Glutamatergic neuron (in vitro differentiated cells): ENCODE results near the gene SLC4A7. TPM values are rescaled to one million over a fixed set of nuclear protein-coding genes. Genes with fewer than 3 reads are reported as not detected.
"Not testable (repeated sequence)": the region's sequence is repeated elsewhere in the genome, so short reads cannot be mapped to it uniquely, and the experiment has no call there.

ENCODE experiments used
- DNase-seq: peaks from one replicate; pipeline ENCODE4 v3.0.0; 2022
- H3K27ac Mint-ChIP-seq: one replicate; pipeline ENCODE4 v1.8.0; 2020; ENCODE audit warnings: mild to moderate bottlenecking, mixed read lengths, inconsistent platforms; ENCODE audit not compliant: unreplicated experiment
- H3K27me3 Mint-ChIP-seq: one replicate; pipeline ENCODE4 v1.8.0; 2020; ENCODE audit warnings: mild to moderate bottlenecking, moderate library complexity, mixed read lengths, inconsistent platforms; ENCODE audit not compliant: unreplicated experiment
- H3K36me3 Mint-ChIP-seq: one replicate; pipeline ENCODE4 v1.8.0; 2020; ENCODE audit warnings: mild to moderate bottlenecking, mixed read lengths, inconsistent platforms; ENCODE audit not compliant: unreplicated experiment
- H3K4me1 Mint-ChIP-seq: one replicate; pipeline ENCODE4 v1.8.0; 2020; ENCODE audit warnings: mild to moderate bottlenecking, low read depth, mixed read lengths, inconsistent platforms; ENCODE audit not compliant: unreplicated experiment
- H3K4me3 Mint-ChIP-seq: one replicate; pipeline ENCODE4 v1.8.0; 2020; ENCODE audit warnings: mild to moderate bottlenecking, mixed read lengths, inconsistent platforms; ENCODE audit not compliant: unreplicated experiment
- H3K9me3 Mint-ChIP-seq: one replicate; pipeline ENCODE4 v1.8.0; 2020; ENCODE audit warnings: mild to moderate bottlenecking, moderate library complexity, mixed read lengths, inconsistent platforms; ENCODE audit not compliant: unreplicated experiment
- total RNA-seq: library from RNA; stranded (reverse); fragmentation: NEBNext Ultra II Directional; extraction: Animal tissue kit (Norgen Biotek cat#: 25700); gene quantifications from one replicate; pipeline ENCODE4 v1.2.1, GENCODE V29; 2021; ENCODE audit not compliant: unreplicated experiment
- TF ChIP-seq, protein P1 (sequence below): fragments of 200-600 bp; sonication (generic); IDR thresholded peaks from one replicate; pipeline ENCODE4 v1.5.0; 2021; ENCODE audit not compliant: partially characterized antibody, unreplicated experiment

SLC4A7 gene
- total RNA-seq, 1 donor from 2014 or later = 67.0 TPM

GRCh38 chr3:27340534-27340933 is 143.7 kb downstream of the SLC4A7 start:
- TF ChIP-seq, protein P1, sequence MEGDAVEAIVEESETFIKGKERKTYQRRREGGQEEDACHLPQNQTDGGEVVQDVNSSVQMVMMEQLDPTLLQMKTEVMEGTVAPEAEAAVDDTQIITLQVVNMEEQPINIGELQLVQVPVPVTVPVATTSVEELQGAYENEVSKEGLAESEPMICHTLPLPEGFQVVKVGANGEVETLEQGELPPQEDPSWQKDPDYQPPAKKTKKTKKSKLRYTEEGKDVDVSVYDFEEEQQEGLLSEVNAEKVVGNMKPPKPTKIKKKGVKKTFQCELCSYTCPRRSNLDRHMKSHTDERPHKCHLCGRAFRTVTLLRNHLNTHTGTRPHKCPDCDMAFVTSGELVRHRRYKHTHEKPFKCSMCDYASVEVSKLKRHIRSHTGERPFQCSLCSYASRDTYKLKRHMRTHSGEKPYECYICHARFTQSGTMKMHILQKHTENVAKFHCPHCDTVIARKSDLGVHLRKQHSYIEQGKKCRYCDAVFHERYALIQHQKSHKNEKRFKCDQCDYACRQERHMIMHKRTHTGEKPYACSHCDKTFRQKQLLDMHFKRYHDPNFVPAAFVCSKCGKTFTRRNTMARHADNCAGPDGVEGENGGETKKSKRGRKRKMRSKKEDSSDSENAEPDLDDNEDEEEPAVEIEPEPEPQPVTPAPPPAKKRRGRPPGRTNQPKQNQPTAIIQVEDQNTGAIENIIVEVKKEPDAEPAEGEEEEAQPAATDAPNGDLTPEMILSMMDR = no peak
- peaks cover 2% of the 10 kb centered on the region for H3K27me3 Mint-ChIP-seq
- no peaks in the 10 kb centered on the region for H3K4me1 Mint-ChIP-seq
- no peak overlapping the region for H3K27ac Mint-ChIP-seq
- peaks cover 4% of the 10 kb centered on the region for H3K9me3 Mint-ChIP-seq
- no peak overlapping the region for H3K4me3 Mint-ChIP-seq
- DNase-seq = no peak
- no peaks in the 10 kb centered on the region for H3K36me3 Mint-ChIP-seq

- TF ChIP-seq, protein P1 = no peak
- peaks cover 4% of the 10 kb centered on the region for H3K9me3 Mint-ChIP-seq
- no peak overlapping the region for H3K27ac Mint-ChIP-seq
- peaks cover 4% of the 10 kb centered on the region for H3K27me3 Mint-ChIP-seq
- H3K4me1 Mint-ChIP-seq = no peaks in the 10 kb centered on the region
- DNase-seq = no peak
- no peak overlapping the region for H3K4me3 Mint-ChIP-seq
- no peaks in the 10 kb centered on the region for H3K36me3 Mint-ChIP-seq
Observed at GRCh38 chr3:27335571-27335970, 148.6 kb downstream of the SLC4A7 start.

GRCh38 chr3:27333843-27334242 is 150.3 kb downstream of the SLC4A7 start:
- DNase-seq = no peak
- Mint-ChIP-seq H3K4me1 (no peaks in the 10 kb centered on the region), H3K27ac (no peak overlapping the region), H3K36me3 (no peaks in the 10 kb centered on the region), H3K9me3 (peaks cover 4% of the 10 kb centered on the region), H3K27me3 (peaks cover 4% of the 10 kb centered on the region), H3K4me3 (no peak overlapping the region)
- TF ChIP-seq, protein P1 = no peak

DNA sequence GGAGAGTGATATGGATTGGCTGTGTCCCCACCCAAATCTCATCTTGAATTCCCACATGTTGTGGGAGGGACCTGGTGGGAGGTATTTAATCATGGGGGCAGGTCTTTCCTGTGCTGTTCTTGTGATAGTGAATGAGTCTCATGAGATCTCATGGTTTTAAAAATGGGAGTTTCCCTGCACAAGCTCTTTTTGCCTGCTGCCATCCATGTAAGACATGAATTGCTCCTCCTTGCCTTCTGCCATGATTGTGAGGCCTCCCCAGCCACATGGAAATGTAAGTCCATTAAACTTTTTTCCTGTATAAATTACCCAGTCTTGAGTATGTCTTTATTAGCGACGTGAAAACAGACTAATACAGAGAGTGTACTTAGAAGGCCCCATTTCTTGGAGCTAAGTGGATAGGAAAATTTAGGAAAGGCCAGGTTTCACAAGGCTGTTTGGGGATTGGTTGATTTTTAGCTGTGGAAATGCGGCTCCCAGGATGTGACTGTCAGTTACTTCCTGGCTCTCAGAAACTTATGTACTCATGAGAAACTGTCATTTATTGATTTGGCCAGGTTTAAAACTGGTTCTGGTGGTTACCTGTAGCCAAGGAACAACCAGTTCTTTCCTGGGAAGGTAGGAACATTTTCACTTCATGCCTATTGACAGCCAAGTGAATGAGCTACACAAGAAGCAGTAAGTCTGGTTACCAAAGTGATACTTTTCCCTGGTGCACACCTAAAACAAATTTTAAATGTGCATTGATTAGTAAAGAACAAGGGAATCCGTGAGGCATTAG is 155.0 kb downstream of the SLC4A7 start:
- not testable (repeated sequence) for H3K4me3 Mint-ChIP-seq, H3K36me3 Mint-ChIP-seq, H3K27me3 Mint-ChIP-seq, DNase-seq, H3K9me3 Mint-ChIP-seq, H3K27ac Mint-ChIP-seq, H3K4me1 Mint-ChIP-seq

GRCh38 chr3:27326629-27327545 is 157.3 kb downstream of the SLC4A7 start:
- DNase-seq = no peak
- Mint-ChIP-seq H3K4me3 (no peak overlapping the region), H3K9me3 (peaks cover 4% of the 10 kb centered on the region), H3K27me3 (peaks cover 3% of the 10 kb centered on the region), H3K4me1 (no peaks in the 10 kb centered on the region), H3K36me3 (peaks cover 7% of the 10 kb centered on the region), H3K27ac (no peak overlapping the region)
- TF ChIP-seq, protein P1 = no peak
